HG03060 (cell line): ENCODE results near the gene SNAI3.

Experiments used
- ATAC-seq: cut with Tn5 transposase; IDR thresholded peaks from one replicate; pipeline ENCODE4 v1.9.1; 2021; ENCODE audit warnings: low read depth, moderate number of reproducible peaks; ENCODE audit not compliant: unreplicated experiment

The SNAI3 gene

DNA sequence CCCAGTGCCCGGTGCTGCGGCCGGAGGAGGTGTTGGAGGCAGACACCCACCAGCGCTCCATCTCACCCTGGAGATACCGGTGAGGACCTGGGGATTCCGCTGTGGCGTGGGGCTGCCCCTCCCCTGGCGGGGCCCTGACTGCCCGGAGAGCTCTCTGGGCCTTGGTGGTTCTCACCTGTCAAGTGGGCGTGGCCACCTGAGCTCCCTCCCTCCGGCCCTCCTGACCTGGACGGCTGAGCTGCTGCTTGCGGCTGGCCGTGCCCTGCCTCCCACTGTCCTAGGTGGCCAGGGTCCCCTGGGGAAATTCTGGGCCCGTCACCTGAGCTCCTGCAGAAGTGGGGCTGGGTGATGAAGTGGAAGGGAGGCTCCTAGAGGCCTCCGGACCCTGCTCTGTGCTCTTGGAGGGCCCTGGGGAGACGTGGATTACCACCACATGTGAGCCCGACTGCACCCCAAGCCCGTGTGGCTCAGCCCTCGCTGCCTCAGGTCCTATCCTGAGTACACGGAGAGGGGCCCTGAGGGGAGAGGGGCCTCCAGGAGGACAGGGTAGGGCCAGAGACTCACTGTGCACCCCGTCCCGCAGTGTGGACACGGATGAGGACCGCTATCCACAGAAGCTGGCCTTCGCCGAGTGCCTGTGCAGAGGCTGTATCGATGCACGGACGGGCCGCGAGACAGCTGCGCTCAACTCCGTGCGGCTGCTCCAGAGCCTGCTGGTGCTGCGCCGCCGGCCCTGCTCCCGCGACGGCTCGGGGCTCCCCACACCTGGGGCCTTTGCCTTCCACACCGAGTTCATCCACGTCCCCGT is 46.9 kb downstream of the SNAI3 start:
- ATAC-seq, result no peak

DNA sequence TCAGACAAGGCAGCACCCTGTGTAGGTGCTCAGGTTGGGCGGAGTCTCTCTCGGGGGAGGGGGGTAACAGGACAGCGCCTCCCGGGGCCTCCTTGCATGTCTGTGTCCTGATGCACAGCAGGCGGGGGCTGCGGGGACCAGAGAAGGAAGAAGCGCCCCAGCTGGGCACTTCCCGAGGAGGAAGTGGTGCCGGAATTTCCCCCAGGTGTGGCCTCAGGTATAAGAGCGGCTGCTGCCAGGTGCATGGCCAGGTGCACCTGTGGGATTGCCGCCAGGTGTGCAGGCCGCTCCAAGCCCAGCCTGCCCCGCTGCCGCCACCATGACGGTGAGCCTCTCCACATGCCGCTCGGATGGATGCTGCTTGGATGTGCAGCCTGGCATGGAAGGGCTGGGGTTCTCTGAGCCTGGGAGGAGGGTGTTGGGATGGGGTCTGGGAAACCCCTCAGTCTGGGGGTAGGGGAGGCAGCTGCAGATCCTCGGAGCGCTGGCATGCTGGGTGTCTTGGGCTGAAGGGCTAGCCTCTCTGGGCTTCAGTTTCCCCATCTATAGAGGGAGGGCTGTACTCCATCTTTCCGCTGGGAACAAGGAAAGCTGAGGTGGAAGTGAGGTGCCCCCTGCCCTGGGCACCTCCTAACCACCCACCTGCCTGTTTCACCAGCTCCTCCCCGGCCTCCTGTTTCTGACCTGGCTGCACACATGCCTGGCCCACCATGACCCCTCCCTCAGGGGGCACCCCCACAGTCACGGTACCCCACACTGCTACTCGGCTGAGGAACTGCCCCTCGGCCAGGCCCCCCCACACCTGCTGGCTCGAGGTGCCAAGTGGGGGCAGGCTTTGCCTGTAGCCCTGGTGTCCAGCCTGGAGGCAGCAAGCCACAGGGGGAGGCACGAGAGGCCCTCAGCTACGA is 47.7 kb downstream of the SNAI3 start, which contains the start of gene IL17C:
TSS of gene IL17C (plus strand) at position 250 of the 908 bp plus-strand sequence. CDS start at position 320, 70 bp downstream.
- no peak for ATAC-seq

DNA sequence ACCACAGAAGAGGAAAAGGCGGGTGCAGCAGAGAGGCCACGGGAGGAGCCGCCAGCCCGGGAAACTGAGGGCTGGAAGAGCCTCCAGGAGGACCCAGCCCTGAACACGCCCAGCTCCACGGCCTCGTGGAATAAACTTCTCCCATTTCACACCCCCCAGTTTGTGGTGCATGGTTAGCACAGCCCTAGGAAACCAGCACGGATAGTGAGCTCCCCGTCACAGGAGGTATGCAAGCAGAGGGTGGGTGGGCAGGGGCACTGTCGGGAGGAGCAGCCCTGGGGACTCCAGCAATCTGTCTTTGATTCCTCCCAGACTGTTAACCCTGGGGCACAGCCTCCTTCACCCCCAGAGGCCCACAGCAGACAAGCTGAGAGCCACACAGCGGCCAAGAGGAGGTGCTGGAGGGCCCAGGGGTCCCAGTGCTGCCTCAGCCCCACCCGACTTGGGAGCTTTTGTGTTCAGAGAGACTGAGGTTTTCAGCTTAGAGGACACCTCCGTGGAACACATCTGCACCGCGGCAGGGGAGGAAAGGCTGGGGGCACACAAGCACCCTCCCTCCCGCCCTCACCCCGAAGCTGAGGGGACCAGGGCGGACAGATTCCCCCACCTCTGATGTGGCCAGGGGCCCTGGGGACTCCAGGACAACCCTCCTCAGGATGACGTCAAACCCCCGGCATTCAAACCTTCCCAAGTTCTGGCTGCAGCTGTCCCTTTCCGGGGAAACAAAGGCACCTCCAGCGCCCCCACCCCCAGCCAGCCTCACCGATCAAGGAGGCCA is 49.6 kb downstream of the SNAI3 start:
- ATAC-seq, result no peak

DNA sequence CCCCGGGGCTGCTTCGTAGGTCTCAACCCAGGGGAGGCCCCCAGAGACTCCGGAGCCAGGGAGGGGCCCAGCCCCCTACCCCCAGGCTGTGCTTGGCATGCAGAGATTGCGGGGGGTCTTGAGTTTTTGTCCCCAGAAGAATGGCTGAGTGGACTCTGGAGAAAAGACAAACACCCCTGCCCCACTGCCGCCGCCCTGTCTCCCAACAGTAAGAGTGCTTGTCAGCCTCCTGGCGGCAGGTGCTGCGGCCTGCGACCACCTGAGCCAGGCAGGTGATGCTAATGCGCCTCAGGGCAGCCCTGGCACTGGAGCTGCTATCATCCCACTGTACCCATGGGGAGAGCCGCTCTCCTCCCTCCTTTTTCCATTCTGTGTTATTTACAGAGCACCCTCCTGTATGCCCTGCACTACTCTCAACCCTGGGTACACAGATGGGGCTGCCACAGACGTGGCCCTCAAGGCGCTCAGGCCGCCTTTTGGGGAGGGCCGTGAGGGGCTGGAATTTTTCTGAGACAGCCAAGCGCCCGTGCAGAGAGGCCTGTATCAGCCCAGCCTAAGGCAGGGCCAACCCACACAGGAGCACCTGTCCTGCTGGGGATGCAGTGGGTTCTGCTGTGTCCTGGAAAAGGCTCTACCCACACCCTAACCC is 50.5 kb downstream of the SNAI3 start:
- ATAC-seq, result no peak

DNA sequence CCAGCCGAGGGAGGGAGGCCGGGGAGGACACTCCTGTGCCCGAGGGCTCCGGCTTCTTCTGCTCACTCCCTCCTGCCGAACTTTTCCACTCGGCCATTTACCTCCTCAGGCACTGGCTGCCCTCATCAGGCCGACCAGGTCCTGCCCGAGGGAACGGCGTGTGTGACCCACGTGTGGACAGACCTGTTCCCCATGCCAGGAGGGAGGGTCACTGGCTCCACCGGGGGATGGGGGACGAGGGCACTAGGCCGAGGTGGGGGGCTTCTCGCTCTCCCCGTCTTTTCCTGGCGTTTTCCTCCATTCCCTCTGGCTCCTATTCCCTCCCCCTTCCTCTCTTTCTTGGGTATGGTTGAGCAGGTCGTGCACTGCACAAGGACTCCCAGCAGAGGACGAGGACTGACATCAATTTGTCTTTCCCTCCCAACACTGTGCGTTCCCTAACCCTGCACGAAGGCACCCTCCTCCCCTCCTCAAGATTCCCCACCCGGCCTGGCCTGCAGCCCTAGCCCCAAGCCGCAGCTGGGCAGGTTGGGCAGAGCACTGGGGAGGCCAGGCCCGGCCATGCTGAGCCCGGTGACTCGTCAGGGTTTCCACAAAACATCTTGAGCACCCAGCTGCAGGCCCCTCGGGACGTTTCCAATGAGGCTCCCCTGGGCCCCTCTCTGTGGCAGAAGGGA is 51.2 kb downstream of the SNAI3 start:
- ATAC-seq, result no peak

DNA sequence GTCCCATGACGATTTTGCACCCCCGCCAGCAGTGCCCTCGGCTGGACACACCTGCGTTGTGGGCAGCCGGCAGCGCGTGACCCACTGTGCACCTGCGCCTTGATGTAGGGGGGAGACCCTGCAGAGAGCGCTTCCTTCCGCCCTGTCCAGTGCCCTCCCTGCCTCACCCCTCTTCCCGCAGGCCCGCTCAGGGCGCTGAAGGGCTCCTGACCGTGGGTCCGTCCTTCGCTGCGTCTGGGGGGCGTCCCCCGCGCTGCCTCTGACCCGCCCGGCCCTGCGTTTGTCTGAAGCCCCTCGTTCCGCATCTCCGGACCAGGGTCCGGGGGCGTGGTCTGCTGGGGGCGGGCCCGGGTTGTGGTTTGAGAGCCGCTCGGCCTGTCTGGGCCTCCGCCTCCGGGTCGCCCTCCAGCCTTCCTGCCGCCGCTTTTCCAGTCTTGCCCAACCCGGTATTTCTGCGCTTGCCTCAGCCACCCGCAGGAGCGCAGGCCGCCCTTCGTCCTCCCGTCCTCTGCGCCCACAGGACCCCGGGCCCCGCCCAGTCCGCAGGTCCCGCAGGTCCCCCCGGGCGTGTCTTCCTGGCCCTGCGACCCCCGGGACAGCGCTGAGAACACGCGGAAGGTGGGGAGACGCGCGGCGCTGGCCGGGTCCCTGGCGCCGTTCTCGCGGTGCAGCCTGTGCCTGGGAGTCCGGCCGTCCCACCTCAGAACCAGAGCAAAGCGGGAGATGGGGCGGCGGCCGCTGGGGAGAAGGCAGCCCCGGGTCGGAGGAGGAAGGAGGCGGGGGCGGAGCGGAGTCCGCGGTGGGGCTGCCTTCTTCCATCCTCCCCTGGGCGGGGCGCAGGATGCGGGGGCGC is 51.9 kb downstream of the SNAI3 start:
- peak; percentile 37 for ATAC-seq

DNA sequence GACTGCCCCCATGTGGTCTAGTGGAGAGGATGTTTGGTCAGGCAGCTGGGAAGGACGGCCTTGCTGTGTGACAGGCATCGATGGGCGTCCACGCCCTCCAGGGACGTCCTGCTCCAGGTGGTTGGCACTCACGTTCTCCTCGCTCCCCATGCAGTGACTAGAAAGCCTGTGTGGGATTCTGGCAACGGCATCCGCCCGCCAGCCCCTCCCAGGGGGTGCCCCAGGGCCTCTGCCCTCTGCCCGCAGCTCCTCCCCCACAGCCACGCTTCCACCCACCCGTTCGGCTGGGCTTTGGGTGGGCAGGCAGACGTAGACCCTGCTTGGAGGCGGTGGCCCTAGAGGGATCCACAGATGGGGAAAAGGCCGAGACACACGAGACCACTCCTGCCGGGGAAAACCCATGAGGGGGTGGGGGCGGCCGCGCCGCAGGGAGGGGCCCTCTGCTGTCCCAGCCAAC is 52.6 kb downstream of the SNAI3 start:
- ATAC-seq, result peak; percentile 16

DNA sequence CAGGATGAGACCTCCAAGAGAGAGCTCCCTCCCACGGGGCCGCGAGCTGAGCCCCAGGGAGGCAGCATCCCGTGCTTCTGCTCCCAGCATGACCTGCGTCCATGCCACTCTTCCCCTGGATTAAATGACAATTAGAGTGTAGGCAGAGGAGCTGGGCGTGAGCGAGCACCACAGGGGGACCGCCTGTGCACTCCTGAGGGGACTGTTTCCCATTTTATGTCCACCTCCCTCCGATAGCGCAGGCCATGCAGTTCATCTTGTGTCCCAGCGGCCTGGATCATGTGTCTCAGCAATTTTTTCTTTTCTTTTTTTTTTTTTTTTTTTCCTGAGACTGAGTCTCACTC is 53.7 kb downstream of the SNAI3 start:
- ATAC-seq, result no peak

DNA sequence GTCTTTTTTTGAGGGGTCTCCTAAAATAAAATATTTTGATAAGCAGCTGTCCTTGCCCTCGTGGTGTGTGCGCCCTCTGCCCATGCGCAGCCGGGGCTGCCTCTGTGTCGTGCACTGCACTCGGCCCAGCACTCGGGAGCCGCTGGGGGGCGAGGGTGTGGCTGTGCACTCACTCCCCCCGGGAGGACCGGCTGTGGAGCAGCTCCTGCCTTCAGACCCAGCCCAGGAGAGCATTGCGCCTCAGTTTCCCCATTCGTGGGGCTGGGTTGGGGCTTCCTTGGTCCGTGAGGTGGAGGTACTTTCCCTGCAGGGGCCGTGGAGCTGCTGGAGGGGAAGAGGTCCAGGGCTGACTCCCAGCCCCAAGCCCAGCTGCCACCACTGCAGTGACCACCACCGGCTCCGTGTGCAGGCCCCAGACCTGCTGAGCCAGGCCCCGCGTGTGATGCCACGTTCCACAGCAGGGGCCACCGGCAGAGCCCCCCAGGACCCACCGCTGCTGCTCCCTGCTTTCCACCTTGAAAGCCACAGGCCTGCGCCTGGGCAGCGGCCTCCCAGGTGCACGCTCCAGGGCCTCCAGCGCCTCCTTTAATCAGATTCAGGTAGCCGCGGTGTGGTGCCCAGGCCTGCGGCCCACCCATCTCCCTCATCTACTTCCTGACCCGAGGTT is 54.3 kb downstream of the SNAI3 start:
- ATAC-seq, result no peak

DNA sequence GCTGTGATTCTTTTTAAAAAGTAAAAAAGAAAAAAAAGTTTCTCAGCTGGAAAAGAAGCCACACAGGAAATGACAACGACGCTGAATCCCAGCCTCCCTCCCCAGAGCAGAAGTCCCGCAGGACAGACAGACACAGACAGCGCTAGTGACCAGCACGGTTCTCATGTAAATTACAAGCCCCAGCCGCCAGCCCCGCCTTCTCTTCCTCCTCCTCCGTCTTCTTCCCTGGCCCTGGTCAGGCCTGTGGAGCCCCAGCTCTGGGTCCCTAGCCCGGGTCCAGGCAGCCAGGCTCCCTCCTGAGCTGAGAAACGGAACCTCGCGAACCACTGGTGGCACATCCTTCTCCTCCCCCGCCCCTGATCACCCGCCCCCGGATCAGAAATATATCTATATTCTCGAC is 54.9 kb downstream of the SNAI3 start:
- no peak for ATAC-seq

DNA sequence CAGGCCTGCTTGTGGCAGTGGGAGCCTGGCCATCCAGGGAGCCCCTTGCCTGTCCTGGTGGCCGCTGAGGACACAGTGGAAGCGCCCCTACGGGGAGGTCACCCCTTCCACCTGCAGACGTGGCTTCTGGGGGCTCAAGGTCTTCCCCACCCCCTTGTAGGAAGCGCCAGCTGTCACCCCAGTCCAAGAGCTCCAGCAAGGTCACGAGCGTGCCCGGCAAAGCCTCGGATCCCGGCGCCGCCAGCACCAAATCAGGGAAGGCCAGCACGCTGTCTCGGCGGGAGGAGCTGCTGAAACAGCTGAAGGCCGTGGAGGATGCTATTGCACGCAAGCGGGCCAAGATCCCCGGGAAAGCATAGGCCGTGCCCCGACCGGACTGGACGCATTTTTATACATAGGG is 55.4 kb downstream of the SNAI3 start:
- ATAC-seq, result no peak

DNA sequence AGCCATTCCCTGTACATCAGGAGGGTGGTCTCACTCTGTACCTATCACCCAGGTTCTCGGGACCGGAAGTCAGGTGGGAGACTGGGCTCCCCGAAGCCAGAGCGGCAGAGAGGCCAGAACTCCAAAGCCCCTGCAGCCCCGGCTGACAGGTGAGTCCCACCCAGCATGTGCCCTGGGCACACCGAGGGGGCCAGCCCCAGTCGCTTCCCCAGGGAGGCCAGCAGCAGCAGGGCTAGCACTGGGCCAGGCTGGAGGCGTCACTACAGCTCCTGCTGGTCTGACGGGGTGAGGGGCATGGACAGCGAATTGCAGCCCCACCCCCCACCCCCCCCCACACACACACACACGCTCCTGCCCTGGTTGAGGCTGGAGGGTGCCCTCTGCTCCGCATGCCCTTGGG is 55.9 kb downstream of the SNAI3 start:
- ATAC-seq, result no peak

DNA sequence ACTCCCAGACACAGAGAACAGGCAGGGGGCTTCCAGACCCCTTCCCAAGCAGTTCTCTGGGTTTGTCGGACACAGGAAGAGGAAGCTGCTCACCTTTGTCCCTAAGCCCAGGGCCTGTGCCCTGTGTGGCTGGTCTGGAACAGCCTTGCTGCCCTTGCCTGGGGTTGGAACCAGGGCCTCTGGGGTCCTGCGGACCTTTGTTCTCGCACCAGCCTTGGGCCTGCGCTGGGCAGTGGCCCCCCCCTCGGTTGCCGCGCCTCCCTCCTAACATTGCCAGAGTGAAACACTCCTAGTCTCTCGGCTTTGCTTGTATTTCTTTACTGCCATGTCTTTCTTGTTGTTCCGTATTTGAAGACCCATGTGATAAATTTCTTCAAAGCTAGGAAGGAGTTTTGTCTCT is 56.5 kb downstream of the SNAI3 start:
- no peak for ATAC-seq

DNA sequence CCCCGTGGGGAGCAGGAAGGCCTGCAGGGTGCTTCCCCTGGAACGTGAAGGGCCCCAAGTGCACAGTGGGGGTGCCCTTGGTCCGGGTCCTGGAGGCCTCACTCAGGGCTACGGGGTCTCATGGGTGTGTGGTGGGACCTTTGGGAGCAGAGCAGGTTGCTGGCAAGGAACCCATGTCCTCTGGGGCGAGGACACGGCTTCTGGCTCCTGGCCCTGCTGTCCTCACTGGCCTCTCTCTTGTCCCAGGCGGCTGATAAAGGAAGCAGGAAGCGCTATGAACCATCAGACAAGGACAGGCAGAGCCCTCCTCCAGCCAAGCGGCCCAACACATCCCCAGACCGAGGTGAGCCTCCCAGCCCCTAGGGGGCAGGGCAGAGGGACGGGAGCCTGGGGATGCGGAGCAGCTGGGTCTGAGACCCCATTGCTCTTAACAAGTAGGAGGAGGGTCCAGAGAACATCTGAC is 57.8 kb downstream of the SNAI3 start:
- no peak for ATAC-seq
